ENCODE results near the gene NEAT1.
"Not testable (repeated sequence)": the region's sequence is repeated elsewhere in the genome, so short reads cannot be mapped to it uniquely, and the experiment has no call there.

Gene NEAT1

GRCh38 chr11:65411681-65412070, 10.9 kb upstream of the NEAT1 start:
- DNase-seq = no peak

DNA sequence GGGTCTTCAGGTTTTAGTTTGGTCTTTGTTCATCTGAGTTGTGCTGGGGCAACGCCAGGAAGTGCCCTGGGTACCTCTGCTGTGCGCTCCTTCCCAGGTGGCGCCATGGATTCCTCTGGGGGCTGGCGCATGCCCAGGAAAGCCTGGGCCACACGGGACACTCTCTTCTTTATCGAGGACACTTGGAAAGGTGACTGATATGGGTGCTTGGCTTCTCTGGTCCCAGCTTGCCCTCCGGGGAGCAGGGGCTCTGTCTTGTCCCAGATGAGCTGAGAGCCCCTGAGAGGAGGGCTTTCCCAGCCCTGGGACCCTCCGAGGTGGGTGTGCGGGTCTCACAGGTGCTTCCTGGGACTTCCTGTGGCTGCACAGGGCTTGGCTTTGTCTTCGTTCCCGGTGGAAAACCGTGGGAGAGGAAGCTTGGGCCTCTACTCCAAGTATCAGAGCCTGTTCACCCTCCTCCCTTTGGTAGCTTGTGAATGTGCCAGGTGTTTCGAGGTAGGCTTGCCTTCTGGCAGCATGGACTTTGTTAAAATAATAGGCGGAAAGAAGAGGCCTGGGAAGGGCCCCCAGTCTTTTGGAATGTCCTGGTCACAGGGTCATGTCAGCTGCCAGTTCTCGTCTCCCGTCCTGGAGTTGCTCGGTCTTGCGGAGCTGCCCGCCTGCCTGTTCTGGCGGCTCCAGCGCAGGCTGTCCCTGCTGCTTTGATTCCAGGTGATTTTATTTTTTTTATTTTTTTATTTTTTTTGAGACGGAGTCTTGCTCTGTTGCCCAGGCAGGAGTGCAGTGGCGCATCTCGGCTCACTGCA, 10.1 kb upstream of the NEAT1 start:
- no peak for DNase-seq

GRCh38 chr11:65413077-65413664, 9.4 kb upstream of the NEAT1 start:
- DNase-seq = not testable (repeated sequence)

DNA sequence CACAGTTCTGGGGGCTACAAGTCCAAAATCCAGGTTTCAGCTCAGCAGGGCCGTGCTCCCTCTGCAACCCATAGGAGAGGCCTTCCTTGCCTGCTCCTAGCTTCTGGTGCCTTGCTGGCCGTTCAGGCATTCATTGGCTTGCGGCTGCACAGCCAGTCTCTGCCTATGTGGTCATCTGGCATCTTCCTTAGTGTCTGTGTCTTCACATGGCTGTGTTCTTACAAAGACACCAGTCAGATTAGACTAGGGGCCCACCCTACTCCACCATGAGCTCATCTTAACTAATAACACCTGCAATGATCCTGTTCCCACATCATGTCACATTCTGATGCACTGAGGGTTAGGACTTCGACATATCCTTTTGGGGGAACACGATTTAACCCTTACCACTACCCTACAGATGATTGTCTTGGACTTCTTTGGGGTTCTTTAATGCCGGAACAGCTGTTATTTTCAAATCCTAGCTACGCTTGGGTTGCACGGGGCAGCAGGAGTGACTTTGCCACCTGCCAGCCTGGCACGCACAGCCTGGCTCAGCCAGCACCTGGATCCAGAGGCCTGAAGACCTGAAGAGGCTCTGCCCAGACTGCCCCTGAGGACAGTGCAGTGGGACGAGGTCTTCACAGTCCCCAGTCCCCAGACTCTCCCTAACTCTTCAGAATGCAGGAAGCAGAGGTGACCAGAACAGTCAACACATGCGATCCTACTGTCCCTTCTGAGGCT, 7.7 kb upstream of the NEAT1 start:
- no peak for DNase-seq

- DNase-seq = no peak
These were observed 6.9 kb upstream of the NEAT1 start for GRCh38 chr11:65415499-65416340.

GRCh38 chr11:65416341-65416824, 6.2 kb upstream of the NEAT1 start:
- DNase-seq = peak; percentile 81

DNA sequence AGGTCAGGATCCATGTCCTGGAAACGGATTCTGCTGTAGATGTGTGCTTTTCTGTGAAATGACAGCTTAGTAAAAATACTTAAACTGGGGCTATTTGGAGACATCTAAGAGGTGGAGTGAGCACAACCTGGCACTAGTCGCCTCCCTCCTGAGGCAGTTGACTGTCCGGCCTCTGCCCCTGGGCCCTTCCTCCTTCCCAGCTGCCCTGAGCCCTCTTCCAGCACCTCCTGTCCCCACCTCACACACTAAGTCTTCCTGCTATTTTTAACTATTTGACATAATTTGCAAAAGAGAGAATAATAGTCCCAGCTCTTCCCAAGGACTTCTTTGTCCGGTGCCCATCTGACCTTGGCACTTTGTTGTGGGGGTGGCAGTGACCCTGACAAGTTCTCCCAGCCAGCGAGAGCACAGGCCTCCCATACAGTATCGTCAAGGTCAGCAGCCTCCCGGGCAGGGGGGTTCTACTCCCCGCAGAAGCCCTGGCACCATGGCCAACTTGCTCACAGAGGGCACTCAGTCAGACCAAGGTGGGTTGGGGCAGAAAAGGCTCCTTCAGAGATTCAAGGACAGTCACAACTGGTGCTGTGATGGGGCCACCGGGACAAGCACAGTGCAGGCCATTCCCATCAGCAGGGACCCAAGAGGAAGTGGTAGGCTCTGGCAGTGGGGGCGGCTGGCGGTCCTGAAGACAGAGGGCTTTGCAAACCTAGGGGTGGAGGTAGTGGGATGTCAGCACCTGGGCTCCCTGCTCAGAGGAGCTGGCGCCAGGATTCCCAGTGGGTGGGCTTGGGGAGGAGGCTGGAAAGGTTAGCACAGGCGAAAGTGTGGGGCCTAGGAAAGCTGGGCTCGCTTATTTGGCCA, 5.5 kb upstream of the NEAT1 start:
- no peak for DNase-seq

DNA sequence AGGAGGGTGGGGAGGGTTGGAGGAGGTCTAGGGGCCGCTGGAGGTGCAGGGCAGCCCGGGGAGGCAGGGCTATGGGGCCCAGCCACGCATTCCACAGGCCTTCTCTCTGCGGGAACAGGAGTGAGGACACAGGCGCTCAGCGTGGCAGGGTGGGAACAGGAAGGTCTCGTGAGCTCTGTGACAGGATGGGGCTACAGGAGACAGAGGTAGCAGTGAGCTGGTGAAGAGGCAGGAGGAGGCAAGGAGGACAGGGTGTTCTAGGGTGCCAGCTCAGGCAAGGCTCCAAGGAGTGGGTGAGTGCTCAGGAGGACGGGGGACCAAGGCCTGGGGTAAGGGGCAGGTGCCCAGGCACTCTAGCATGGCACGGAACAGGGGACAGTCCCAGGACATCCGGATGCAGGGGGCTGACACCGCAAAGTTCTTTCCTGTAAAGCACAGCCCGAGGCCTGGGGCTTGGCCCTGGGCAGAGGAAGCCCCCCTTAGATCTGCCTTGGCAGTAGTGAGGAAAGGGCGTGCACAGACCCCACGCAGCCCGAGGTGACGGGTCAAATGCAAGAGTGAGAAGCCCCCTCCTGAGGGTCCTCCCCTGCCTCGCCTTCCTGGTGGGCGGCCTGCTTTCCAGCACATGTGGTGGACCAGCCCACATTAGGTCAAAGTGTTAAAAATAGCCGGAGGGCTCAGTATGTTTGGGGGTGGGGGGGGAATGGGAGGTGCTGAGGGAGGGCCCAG, 4.7 kb upstream of the NEAT1 start:
- DNase-seq = no peak

- no peak for DNase-seq
These were observed 4.2 kb upstream of the NEAT1 start for GRCh38 chr11:65418431-65418680.

DNA sequence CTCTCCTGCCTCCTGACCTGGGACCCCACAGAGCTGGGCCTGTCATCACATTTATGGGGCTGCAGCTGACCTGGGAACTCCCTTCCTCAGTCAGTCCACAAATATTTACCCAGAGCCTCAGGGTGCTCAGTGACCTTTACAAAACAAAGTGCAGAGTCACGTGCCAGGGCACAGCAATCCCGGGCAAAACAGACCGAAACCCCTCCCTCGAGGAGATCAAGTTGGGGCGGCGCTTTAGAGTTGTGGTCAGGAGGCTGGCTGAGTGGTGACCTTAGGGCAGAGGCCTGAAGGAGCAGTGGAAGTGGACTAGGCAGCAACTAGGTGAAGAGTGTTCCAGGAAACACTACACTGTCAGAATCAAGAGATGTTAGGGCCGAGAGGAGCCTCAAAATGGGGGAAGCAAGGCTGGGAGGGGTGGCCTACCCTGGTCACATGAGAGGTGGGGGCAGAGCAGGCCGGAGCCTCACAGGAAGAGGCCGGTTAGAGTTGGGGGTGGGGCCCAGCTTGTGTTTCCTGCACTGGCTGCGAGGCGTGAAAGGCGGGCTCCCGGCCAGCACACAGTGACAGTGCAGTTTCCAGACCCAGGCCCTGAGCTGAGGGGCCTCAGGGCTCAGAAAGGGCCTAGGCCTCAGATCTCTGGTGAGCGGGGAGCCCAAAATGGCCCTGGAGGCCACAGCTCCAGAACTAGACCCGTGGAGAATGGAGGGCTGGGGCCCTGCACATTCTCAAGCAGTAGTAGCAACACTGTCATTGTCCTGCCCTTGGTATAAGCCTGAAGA, 3.7 kb upstream of the NEAT1 start:
- peak; percentile 99 for DNase-seq

DNA sequence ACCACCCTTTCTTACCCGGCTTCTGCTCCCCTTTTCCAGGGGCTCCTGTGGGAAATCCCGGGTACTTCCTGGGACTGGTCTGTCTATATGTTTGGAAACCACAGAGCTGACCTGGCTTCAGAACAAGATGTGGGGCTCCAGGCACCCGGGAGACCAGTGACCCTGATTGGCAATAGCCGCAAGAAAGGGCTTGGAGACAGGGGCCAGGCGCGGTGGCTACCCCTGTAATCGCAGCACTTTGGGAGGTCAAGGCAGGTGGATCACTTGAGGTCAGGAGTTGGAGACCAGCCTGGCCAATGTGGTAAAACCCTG, 3.2 kb upstream of the NEAT1 start:
- DNase-seq = no peak

- DNase-seq = peak; percentile 86
These were observed 2.7 kb upstream of the NEAT1 start for GRCh38 chr11:65419772-65420481.

DNA sequence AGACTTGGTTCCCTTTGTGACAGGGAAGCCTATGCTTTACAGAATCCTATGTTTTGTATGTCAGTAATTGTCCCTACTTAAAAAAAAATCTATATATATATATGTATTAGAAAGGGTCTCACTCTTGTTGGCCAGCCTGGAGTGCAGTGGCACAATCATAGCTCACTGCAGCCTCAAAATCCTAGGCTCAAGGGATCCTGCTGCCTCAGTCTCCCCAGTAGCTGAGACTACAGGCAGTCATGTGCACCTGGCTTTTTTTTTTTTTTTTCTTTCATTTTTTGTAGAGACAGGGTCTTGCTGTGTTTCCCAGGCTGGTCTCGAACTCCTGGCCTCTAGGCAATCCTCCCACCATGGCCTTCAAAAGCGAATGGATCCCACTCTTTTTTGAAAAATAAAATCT, 2.1 kb upstream of the NEAT1 start:
- no peak for DNase-seq

- DNase-seq = peak; percentile 98
These were observed 1.4 kb upstream of the NEAT1 start for GRCh38 chr11:65420979-65421793.

- DNase-seq = peak; percentile 97
These were observed 585 bp upstream of the NEAT1 start for GRCh38 chr11:65421794-65422632.

DNA sequence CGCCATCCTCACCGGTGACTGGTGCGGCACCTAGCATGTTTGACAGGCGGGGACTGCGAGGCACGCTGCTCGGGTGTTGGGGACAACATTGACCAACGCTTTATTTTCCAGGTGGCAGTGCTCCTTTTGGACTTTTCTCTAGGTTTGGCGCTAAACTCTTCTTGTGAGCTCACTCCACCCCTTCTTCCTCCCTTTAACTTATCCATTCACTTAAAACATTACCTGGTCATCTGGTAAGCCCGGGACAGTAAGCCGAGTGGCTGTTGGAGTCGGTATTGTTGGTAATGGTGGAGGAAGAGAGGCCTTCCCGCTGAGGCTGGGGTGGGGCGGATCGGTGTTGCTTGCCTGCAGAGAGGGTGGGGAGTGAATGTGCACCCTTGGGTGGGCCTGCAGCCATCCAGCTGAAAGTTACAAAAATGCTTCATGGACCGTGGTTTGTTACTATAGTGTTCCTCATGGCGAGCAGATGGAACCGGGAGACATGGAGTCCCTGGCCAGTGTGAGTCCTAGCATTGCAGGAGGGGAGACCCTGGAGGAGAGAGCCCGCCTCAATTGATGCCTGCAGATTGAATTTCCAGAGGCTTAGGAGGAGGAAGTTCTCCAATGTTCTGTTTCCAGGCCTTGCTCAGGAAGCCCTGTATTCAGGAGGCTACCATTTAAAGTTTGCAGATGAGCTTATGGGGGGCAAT, 1.1 kb downstream of the NEAT1 start:
- peak; percentile 45 for DNase-seq

DNA sequence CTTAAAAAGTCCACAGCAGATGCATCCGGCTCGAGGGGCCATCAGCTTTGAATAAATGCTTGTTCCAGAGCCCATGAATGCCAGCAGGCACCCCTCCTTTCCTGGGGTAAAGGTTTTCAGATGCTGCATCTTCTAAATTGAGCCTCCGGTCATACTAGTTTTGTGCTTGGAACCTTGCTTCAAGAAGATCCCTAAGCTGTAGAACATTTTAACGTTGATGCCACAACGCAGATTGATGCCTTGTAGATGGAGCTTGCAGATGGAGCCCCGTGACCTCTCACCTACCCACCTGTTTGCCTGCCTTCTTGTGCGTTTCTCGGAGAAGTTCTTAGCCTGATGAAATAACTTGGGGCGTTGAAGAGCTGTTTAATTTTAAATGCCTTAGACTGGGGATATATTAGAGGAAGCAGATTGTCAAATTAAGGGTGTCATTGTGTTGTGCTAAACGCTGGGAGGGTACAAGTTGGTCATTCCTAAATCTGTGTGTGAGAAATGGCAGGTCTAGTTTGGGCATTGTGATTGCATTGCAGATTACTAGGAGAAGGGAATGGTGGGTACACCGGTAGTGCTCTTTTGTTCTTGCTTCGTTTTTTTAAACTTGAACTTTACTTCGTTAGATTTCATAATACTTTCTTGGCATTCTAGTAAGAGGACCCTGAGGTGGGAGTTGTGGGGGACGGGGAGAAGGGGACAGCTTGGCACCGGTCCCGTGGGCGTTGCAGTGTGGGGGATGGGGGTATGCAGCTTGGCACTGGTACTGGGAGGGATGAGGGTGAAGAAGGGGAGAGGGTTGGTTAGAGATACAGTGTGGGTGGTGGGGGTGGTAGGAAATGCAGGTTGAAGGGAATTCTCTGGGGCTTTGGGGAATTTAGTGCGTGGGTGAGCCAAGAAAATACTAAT, 1.9 kb downstream of the NEAT1 start:
- peak; percentile 60 for DNase-seq
